ENCODE measurements around the gene HOTAIR. TPM values are rescaled to one million over a fixed set of nuclear protein-coding genes. Genes with fewer than 3 reads are reported as not detected.

HOTAIR gene
- total RNA-seq, 1 experiment from 2014 or later, result not detected

DNA sequence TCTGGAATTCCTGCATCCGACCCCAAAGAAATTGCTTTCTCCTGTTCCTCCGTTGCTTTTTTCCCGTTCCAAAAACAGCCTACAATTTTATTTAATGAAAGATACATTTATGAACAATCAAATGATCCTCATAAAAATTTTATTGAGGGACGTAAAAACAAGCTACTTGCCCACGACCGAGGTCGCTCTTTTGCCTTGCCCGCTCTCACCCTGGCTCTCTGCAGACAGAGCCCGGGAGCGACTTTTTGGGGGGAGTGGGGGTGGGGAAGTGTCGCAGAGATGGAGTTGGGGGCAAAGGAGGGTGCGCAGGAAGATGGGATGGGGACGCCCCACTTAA is 24.1 kb upstream of the HOTAIR start:
- no peak overlapping the region for H3K18ac ChIP-seq (ENCODE audit: insufficient read length, low read depth, low read length)
- H3K4me2 ChIP-seq (ENCODE audit: insufficient read depth, insufficient read length, low read length), result no peak overlapping the region
- no peak overlapping the region for H3K4ac ChIP-seq (ENCODE audit: low read depth, low read length)
- H2AFZ ChIP-seq (ENCODE audit: low read length), result no peak overlapping the region
- H4K91ac ChIP-seq (ENCODE audit: insufficient read length, low read depth, low read length), result no peak overlapping the region
- no peak for DNase-seq
- H3K27me3 ChIP-seq (ENCODE audit: insufficient read depth, low read length), result peaks cover 99% of the 10 kb centered on the region
- Mint-ChIP-seq H3K4me1 (peaks cover 7 to 30% of the 10 kb centered on the region in 2 experiments), H3K36me3 (ENCODE audit: insufficient read depth in 1 of 3, low read depth in 3 of 3) (no peaks in the 10 kb centered on the region), H3K4me3 (0 out of 5 replicates have a peak overlapping the region, but pooled peaks of 1 of the 2 experiments have one; percentile 9), H3K9me3 (peaks cover 4 to 7% of the 10 kb centered on the region in 2 experiments; a peak in 3 of 5 replicates), H3K27me3 (ENCODE audit: low read depth) (peaks cover 100% of the 10 kb centered on the region), H3K27ac (no peak overlapping the region)
- H2AK5ac ChIP-seq (ENCODE audit: insufficient read length, low read length), result no peak overlapping the region
- no peak for TF ChIP-seq CTCF (conservative IDR thresholded peaks at IDR 0.05)
- H3K23me2 ChIP-seq (ENCODE audit: insufficient read length, low read depth, low read length, poor library complexity, severe bottlenecking), result no peaks in the 10 kb centered on the region
- H3K27ac ChIP-seq (ENCODE audit: insufficient read length, low read depth, low read length), result no peak overlapping the region
- no peak overlapping the region for H3K56ac ChIP-seq (ENCODE audit: insufficient read length, low read depth, low read length)
- no peak overlapping the region for H2BK12ac ChIP-seq (ENCODE audit: insufficient read length, low read depth, low read length)
- no peak overlapping the region for H2BK5ac ChIP-seq (ENCODE audit: insufficient read length, low read length)
- no peak overlapping the region for H2BK15ac ChIP-seq (ENCODE audit: low read depth, low read length)
- no peak overlapping the region for H3K23ac ChIP-seq (ENCODE audit: insufficient read length, low read depth, low read length)
- H4K8ac ChIP-seq (replicated peaks; ENCODE audit: insufficient read length, low read depth, low read length), result no peak overlapping the region
- H4K20me1 ChIP-seq (ENCODE audit: control insufficient read depth, insufficient read depth, insufficient read length), result no peaks in the 10 kb centered on the region
- H3K79me1 ChIP-seq (ENCODE audit: insufficient read depth, low read depth, low read length, poor library complexity, severe bottlenecking), result no peaks in the 10 kb centered on the region
- H2BK120ac ChIP-seq (ENCODE audit: low read depth, low read length, poor library complexity, severe bottlenecking), result no peak overlapping the region
- WGBS (ENCODE audit: extremely low coverage, insufficient read length, low lambda C conversion rate), result no CpG with 5 or more reads among the region's 13 CpGs
- no peak overlapping the region for H3K14ac ChIP-seq (ENCODE audit: insufficient read depth, low read length)
- no peaks in the 10 kb centered on the region for H3K4me1 ChIP-seq (ENCODE audit: insufficient read depth, low read length)
- no peaks in the 10 kb centered on the region for H3K9me3 ChIP-seq (ENCODE audit: control insufficient read depth, low read depth, low read length)
- no peaks in the 10 kb centered on the region for H3K79me2 ChIP-seq (ENCODE audit: insufficient read depth, low read length)
- H3K9ac ChIP-seq (ENCODE audit: extremely low read depth, insufficient read length, low read length), result no peak overlapping the region
- H2BK20ac ChIP-seq (ENCODE audit: low read depth, low read length, poor library complexity, severe bottlenecking), result no peak overlapping the region
- H3T11ph ChIP-seq (ENCODE audit: low read length), result no peak overlapping the region
- H4K5ac ChIP-seq (ENCODE audit: insufficient read length, low read depth, low read length), result no peak overlapping the region
